Hippocampal formation (tissue), 2 donors: ENCODE data around the gene SYNPR.
"Not testable (repeated sequence)": the region's sequence is repeated elsewhere in the genome, so short reads cannot be mapped to it uniquely, and the experiment has no call there.

Source experiments
- DNase-seq, 2 donors: peaks; one replicate each; lab custom pipeline; 2025; lab: John Stamatoyannopoulos, UW

Gene SYNPR

DNA sequence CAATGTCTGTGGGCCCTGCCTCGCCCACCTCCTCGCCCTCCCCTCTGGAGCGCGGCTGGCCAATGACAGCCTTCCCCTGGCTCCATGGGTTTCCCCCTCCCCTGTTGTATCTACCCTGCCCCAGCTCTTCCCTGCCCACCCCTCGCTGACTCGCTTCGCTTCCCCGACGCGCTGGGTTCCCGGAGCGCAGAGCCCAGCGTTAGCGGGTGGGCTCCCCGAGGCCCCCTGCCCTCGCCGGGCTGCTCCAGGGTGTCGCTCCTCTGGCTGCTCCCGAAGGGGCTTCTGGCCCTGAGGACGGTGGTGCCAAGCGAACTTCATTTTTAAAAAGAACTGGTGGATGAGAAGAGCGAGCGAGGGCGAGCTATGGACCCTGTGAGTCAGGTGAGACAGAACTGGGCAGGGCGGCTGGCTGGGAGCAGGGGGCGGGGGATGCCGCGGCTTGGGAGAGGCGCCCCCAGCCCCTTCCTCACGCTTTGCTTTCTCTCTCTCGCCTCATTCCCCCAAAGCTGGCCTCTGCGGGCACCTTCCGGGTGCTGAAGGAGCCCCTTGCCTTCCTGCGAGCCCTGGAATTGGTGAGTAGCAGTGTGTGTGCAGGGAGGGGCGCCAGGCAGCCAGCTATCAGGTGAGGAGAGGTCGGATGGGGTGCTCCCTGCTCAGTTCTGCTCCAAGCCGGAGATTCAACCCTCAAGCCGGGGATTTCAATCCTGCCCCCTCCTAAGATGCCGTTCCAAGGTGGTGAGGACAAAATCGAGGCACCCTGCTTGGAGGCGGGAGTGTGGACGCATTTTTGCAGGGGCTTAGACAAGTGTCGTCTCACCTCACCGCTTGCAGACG, at the start of gene SYNPR:
SYNPR (plus strand) TSS at position 138 of the 834 bp plus-strand sequence.
- no peak for DNase-seq

DNA sequence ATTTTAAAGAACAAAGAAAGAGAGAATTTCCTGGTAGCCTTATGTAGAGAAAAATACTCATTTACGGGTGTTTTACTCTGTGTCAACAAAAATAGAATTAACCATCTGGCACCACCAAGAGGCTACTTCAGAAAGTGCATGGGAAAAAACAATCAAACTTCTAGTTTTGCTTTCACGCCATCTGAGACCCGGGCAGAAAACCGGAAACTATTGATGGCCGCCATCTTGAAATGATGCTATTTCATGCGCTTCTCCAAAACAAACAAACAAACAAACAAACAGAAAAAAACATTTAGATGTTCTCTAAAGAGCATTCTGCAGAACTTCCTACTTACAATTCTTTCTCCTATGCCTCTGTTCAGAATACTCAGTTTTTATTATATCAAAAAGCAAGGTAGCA, 49.4 kb upstream of the SYNPR start:
- DNase-seq, result peak in 1 of 2 donors; percentile 60

DNA sequence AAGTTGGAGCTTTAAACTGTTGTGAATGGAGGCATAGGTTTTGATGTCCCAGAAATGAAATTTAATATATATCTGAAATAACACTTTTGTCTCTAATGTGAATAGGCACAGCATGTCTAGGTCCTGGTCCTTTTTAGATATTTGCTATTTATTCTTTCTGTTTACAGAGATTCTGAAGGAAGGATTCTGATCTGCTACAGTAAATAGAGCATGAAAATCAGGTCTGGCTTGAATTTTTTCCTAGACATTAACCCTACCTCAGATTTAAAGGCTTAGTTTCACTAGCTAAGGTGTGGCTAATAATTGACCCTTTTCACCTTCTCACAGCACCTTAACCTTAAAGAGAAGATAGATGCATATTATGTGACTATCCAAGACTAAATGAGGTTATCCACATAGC, 48.0 kb upstream of the SYNPR start:
- no peak for DNase-seq

DNA sequence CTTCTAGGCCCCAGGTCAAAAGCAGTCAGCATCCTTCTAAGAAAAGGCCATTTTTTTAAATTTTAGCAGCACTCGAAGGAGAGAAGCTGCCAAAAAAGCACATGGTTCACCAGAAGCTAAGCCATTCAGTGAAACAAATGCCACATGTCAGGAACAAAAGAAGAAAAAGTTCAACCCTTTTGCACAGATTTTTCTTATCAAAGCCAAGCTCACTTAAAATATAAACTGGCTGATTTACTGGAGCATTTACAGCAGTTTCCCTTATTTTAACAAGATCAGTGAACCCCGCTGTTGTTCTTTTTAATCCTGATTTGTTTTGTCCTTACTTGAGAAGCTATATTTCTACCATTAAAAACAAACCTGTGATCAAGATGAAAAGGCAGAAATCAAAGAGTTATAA, 46.5 kb upstream of the SYNPR start:
- DNase-seq, result no peak

DNA sequence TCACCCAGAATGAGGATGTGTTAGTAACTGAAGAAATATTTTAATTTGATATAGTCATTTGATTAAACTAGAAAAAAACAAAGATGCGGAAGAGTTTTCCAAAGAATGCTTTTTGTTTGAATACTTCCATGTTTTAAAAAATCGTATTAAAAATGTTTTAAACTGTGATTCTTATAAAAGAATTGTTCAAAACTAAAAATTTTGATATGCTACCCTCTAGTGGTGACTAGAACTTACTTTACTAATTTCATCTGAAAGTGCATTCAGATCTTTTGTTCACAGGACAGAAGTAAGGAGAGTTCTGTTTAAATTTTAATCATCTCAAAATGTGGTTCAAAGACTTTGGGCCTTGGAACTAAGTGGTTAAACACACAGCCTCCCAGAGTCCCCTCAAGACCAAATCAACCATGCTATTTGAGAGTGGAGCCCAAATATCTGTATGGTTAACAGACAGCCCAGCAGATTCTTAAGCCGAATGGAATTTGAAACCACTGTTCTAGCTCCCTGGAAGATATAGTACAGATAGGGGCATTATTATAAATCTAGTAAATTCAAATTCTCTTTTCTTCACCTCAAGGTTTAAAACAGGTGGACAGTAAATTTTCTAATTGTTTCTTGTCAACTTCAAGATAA, 45.2 kb upstream of the SYNPR start:
- DNase-seq, result peak in 1 of 2 donors; percentile 38

DNA sequence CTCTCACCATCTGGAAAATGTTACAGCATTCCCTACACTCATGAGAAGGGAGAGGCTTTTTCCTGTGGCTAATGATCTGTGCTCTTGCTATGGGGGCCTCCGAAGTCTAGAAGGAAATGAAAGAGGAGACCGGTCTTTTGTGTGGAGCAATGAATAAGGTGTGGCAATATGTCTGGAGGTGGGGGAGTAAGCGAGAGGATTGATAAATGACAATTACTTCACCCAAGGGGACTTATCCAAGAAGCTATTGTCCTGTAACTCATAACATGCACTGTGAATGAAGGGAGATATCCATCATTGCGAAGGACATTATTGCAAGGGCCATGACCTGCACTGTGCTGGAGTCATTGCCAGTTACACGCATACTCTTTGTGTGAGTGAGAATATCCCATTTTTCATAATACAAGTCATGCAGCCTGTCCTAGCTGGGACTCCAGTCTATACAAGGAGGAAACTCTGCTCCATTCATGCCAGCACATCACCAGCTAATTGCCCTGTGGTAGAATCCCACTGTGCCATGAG, 37.7 kb upstream of the SYNPR start:
- no peak for DNase-seq

DNA sequence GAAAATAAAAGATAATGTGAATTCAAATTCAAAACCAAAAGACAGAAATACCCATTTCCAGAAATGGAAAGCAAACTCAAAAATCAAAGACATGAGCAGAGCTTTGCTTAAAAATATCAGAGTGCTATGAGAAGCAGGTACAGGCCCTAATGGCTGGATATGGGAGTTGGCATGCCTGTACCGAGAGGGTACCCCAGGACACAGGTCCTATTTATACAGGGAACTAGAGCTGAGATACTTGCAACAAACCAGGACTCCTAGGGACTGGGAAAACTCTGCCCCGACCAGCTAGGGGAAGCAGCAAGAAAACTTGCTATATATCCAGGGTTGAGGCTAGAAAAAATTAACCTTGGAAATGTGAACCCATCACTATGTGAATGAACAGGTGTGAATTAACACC, 36.0 kb upstream of the SYNPR start:
- no peak for DNase-seq

DNA sequence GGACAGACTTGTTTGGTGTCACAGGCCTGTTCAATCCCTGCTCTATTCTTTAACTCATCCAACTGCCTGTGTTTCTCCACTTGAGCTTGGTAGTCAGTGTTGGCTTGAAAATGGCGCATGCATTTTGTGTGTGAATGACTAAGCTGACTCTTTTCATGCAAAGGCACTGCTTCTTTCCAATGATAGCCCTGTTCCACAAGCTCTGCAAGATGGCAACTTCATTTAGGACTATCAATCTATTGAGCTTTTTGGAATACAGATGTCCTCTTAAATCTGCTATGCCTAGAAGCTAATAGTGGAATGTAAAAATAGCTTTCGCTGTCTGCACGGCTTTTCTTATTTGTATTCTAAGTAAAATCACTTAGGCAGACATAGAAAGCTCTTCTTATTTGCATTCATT, 33.6 kb upstream of the SYNPR start:
- DNase-seq, result no peak

DNA sequence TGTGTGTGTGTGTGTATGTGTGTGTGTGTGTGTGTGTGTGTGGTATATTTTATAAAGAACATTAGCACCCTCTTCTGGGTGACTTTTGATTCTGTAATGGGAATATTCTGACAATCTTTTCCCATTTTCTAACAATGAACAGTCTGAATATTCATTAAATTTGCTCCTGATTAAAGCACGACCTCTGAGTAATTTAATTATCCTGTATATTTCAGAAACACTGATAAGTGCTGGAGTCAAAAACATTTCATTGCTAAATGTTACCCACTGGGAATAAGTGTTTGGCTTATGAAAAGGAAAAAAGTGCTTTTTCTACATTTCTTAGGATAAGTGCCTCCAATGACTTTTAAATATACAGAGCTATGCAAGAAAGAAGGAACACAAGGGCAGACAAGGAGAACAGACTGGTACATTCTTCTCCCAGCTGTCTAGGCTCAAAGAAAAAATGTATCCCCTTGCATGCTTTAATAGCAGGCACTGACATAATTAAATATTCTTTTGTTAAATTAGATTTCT, 32.3 kb upstream of the SYNPR start:
- DNase-seq, result no peak

DNA sequence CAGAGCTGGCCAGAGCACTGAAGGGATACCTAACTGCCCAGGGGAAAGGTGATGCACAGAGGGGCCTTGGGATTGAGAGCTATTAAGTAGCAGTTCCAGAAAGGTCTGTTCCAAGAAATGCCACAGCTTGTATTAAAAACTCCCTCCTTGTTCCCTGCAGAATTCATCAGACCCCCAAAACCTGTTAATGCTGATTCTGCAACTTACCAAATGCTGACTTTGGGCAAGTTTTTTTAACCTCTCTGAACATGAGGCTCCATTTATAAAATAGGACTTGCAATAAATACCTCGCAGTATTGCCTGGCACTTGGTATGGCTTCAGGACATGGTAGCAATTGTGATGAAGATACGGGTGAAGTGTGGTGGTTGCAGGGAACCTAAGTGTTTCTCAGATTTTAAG, 30.1 kb upstream of the SYNPR start:
- no peak for DNase-seq

DNA sequence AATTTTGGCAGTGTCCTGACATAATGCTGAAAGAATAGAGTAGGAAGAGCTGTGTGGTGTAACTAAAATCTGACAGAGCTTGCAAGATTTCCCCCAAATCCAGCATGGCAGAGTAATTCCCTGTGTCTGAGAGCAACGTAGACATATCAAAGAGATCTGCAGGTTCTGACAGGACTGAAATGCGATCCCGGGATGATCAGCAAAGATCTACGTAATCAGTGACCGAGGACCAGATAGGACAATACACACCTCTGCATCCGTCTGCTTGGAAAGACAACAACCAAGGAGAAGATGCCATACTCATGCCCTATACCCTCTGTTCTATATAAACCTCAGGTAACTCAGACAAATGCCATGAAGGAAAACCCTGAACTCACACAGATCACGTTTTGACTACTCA, 26.6 kb upstream of the SYNPR start:
- no peak for DNase-seq

DNA sequence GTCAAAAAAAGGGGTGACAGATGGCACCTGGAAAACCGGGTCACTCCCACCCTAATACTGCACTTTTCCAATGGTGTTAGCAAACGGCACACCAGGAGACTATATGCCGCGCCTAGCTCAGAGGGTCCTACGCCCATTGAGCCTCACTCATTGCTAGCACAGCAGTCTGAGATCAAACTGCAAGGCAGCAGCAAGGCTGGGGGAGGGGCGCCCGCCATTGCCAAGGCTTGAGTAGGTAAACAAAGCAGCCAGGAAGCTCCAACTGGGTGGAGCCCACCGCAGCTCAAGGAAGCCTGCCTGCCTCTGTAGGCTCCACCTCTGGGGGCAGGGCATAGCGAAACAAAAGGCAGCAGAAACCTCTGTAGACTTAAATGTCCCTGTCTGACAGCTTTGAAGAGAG, 22.3 kb upstream of the SYNPR start:
- DNase-seq, result not testable (repeated sequence)

DNA sequence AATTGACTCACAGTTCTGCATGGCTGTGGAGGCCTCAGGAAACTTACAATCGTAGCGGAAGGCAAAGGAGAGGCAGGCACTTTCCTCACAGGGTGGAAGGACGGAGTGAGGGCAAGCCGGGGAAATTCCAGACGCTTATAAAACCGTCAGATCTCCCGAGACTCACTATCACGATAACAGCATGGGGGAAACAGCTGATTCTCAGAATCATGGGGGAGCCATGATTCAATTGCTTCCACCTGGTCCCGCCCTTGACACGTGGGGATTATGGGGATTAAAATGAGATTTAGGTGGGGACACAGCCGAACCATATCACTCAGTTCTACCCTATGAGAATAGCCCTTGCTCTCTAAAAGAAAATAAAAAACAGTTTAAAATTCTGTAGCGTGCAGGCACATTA, 13.4 kb upstream of the SYNPR start:
- DNase-seq, result no peak

DNA sequence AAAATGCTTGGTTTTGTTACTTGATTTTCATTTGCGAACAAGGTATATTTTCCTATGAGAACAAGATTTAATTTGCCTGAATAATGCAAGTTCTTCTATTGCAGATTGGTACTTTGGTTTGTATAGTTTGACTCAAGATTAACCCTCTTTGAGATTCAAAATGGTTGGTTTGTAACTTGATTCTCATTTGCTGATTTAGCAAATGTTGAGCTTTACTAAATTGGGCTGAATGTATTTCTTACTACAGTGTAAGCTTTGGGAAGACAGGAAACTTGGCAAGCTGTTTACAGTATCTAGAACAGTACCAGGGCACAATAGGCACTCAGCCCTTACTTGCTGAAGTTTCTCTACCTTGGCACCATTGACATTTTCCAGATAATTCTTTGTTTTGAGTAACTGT, 3.7 kb upstream of the SYNPR start:
- DNase-seq, result no peak

DNA sequence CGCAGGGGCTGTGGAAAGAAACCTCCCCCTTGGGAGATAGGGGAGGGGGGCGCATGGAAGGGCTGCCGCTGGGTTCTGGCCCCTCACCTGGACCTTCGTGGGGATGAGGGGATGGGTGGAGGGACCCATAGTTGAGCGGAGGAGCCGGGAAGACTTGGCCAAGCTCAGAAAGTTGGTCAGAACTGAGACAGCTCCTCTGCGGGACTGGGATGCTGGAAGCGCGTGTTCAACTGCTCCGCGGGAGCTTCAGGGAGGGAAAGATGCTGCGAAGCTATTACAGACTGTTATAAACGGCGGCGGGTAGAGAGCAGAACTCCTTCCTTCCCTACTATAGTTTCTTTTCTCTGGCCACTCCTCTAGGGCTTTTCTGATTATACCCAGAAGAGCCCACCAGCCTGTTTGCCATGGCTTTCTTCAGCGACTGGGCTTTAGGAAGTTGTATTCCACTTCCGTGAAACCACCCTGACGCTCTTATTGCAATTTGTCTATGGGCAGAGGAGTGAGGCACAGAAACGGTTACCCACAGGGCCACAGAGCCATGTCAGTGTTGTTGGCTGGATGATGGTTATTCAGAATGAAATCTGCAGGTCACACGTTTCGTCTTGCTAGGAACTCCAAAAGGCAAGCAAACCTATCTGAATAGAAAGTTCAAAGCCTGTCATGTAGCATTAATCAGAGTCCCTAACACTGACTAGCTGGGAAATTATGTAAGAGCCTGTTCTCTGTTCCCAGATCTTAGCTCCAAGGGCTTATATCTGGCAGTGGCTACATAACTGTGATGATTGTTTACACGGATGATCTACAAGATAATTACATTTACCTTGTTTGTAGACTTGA, 1.1 kb downstream of the SYNPR start:
- no peak for DNase-seq

DNA sequence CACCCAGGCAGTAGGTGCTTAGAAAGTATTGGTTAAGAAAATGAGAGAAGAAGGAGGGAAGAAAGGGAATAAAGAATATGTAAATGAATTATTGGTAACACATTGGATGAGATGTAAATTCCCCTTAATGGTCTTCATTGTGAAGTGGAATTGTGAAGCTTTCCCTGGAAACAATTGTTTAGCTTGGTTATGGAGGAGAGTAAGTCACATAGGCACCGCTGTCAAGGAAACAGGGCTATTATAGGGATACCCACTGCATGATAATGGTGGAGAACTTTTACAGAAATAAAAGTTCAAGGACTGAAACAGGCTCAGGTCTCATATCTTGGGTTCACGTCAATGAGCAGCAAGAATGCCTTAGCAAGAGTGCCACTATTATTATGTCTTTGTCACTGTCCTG, 9.5 kb downstream of the SYNPR start:
- DNase-seq, result no peak

DNA sequence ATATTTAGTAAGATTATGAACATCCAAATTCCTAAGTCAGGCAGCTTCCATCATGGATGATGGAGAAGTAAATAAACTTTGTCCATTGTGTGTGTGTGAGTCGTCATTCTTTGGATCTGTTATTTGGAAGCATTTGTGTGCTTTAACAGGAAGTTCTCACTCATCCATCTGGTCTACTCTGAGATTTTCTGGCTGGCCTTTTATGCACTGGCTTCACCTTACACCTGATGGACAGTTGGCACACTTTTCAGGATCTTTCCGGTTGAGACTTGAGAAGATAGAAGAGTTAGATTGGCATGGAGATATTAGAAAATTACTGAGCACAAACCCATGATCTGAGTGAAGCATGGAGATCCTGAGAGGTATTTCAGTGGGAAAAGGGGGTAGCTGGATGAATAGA, 12.6 kb downstream of the SYNPR start:
- DNase-seq, result no peak

DNA sequence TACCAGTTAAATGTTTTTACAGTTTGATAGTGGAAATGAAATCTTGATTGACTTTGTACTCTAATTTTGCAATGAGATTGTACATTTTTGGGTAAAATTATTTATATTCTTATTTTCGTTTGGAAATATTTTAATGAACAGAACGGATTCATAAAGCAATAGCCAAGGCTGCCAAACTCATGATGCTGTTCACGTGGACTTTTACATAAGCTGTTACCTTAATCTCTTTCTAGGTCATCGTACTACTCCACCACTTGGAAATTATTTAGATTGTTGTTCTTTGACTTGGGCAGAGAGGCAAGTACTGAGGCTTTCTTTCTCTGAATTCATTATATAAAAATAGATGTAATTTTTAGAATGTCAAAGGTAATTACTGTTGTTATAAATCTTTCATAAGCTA, 16.2 kb downstream of the SYNPR start:
- no peak for DNase-seq

DNA sequence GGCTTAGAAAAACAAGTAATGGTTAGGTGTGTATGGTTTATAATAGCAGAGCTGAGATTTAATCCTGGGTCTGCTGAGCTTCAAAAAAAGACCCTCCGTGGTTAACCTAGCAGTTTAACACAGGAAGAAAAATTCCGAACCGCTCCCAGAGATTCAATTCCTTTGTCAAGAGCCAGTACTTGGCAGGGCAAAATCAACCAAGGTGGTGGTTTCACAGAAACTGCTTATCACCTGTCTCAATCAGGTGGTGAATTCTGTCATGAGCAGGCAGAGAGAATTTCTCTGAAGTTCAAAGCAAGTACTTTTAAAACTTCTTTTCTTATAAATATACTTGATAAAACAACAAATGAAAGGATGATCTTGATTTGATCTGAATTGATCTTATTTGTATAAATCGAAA, 17.2 kb downstream of the SYNPR start:
- no peak for DNase-seq

DNA sequence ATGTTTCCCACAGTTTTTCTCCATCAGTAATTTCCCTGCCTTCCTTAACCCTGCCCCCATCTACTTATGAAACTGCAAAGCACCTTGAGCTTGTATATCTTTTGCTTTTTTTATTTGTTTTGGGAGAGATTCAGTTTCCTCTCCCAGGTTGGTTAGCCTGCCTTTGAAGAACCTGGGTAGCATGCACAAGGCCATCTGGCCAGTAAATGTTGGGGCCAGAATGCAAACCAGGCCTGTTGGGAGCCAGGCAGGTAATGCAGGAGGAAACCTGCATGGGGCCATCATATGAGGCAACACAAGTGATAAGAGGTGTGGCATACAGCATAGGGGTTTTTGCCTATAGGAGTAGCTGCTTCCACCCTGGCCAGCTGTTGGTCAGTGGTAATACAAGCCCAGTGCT, 17.7 kb downstream of the SYNPR start:
- DNase-seq, result no peak

DNA sequence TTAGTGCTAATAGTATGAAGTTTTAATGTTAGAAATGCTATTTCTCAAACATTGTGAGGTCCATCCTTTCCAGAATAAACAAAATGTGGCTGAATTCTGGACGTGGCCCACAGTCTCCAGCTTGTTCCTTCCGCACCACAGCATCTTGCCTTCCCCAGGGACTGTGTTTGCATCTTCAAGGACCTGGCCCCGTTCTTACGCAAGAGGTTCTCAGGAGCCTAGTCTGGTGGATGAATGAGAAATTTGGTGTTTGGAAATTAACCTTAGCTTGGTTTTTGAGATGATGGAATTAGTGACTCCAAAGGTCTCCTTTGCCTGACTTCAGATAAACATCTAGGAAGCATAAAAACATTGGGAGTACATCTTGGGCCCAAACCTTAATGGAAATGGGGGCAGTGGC, 18.1 kb downstream of the SYNPR start:
- no peak for DNase-seq

DNA sequence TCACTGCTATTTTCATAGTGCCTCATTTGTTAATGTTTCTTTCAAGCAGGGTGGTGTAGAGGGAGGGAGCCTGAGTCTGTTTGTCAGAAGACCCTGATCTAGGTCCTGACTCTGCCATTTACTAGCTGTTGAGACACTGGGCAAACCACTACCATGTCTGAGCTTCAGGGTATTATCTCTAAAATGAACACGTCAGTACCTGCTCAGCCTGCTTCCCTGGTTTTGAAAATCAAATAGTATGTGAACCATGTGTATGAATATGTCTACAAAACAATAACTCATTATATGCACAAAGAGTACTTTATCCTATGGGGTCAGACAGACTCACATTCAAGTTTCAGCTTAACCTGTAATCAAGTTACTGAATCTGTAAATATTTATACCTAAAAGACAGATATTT, 25.1 kb downstream of the SYNPR start:
- no peak for DNase-seq
